K562 (cell line): ENCODE data around the gene CPTP. TPM values are rescaled to one million over a fixed set of nuclear protein-coding genes. Genes with fewer than 3 reads are reported as not detected.

Source experiments
- ATF3 ChIP-seq, 2 experiments: fragments of 450-650 bp in 1 of 2; sonication (generic) in 1 of 2; formaldehyde crosslinking in 1 of 2; IDR thresholded peaks in 1 of 2; conservative IDR thresholded peaks in 1 of 2; 2 replicates each; pipeline versions ENCODE4 v1.6.1 to v1.8.1; 2016 to 2023; ENCODE audit warnings: mild to moderate bottlenecking in 2 of 2, moderate library complexity in 2 of 2, inconsistent platforms in 1 of 2, missing genetic modification reagents in 1 of 2
- CBFA2T2 ChIP-seq: fragments of 450-650 bp; conservative IDR thresholded peaks from 2 replicates; pipeline ENCODE4 v1.6.1; 2017; ENCODE audit warnings: mild to moderate bottlenecking
- DDX20 ChIP-seq: fragments of 450-650 bp; IDR thresholded peaks from 2 replicates; pipeline ENCODE4 v1.6.1; 2016; ENCODE audit warnings: missing genetic modification characterization, low read depth, mild to moderate bottlenecking, missing compliant biosample characterization, moderate library complexity
- DPF2 ChIP-seq: fragments of 450-650 bp; IDR thresholded peaks from 2 replicates; pipeline ENCODE4 v1.6.1; 2016
- E2F6 ChIP-seq, 2 experiments: IDR thresholded peaks; 2 replicates each; pipeline ENCODE4 v1.6.1; 2011; ENCODE audit warnings: borderline replicate concordance in 1 of 2, control low read depth in 1 of 2, low read depth in 1 of 2, low read length in 1 of 2, mild to moderate bottlenecking in 1 of 2, mixed read lengths in 1 of 2, moderate library complexity in 1 of 2; ENCODE audit not compliant: insufficient read depth in 1 of 2, insufficient read length in 1 of 2, poor library complexity in 1 of 2, severe bottlenecking in 1 of 2; ENCODE audit errors: extremely low read depth in 1 of 2
- EGR1 ChIP-seq: fragments of 450-650 bp; conservative IDR thresholded peaks from 2 replicates; pipeline ENCODE4 v1.6.1; 2017; ENCODE audit warnings: mild to moderate bottlenecking
- ETV1 ChIP-seq: fragments of 450-650 bp; conservative IDR thresholded peaks from 2 replicates; pipeline ENCODE4 v1.6.1; 2016; ENCODE audit warnings: missing genetic modification characterization, control low read depth, low read depth, missing compliant biosample characterization
- FOXA1 ChIP-seq: fragments of 450-650 bp; IDR thresholded peaks from 2 replicates; pipeline ENCODE4 v1.6.1; 2016; ENCODE audit warnings: mild to moderate bottlenecking, borderline replicate concordance
- GABPB2 ChIP-seq: fragments of 250-450 bp; sonication (Bioruptor Pico); conservative IDR thresholded peaks from 2 replicates; pipeline ENCODE4 v1.5.1; 2021; ENCODE audit warnings: mild to moderate bottlenecking
- GTF3C2 ChIP-seq: IDR thresholded peaks from 3 replicates; pipeline ENCODE4 v1.6.1; 2011; ENCODE audit warnings: borderline replicate concordance, mild to moderate bottlenecking, moderate library complexity; ENCODE audit not compliant: insufficient read length; ENCODE audit errors: extremely low read depth
- HDAC8 ChIP-seq: fragments of 450-650 bp; IDR thresholded peaks from 2 replicates; pipeline ENCODE4 v1.6.1; 2016; ENCODE audit warnings: mild to moderate bottlenecking, missing genetic modification characterization, moderate library complexity, missing compliant biosample characterization
- HNRNPH1 ChIP-seq: fragments of 200-400 bp; formaldehyde crosslinking; optimal IDR thresholded peaks from 2 replicates; pipeline ENCODE3; 2017; ENCODE audit warnings: low read depth, mild to moderate bottlenecking, low read length, moderate library complexity
- JUN ChIP-seq, 2 experiments: sonication (generic) in 1 of 2; formaldehyde crosslinking in 1 of 2; IDR thresholded peaks; 2 replicates each; pipeline versions ENCODE4 v1.6.1 to v1.8.0; 2012 to 2022; ENCODE audit warnings: borderline replicate concordance in 2 of 2, mild to moderate bottlenecking in 2 of 2, improper control_type of control experiment in 1 of 2, low read depth in 1 of 2, low read length in 1 of 2, missing genetic modification reagents in 1 of 2
- KAT8 ChIP-seq: fragments of 450-650 bp; IDR thresholded peaks from 2 replicates; pipeline ENCODE4 v1.6.1; 2016; ENCODE audit warnings: low read depth, mild to moderate bottlenecking
- RFX1 ChIP-seq: fragments of 450-650 bp; IDR thresholded peaks from 2 replicates; pipeline ENCODE4 v1.6.1; 2016; ENCODE audit warnings: mild to moderate bottlenecking, moderate library complexity
- SMARCB1 ChIP-seq: IDR thresholded peaks from 2 replicates; pipeline ENCODE4 v1.6.1; 2011; ENCODE audit warnings: improper control_type of control experiment, low read depth; ENCODE audit not compliant: insufficient read length
- USF2 ChIP-seq: sonication (generic); formaldehyde crosslinking; IDR thresholded peaks from 2 replicates; pipeline ENCODE4 v1.5.0; 2020; ENCODE audit warnings: missing genetic modification reagents
- ZBTB17 ChIP-seq: fragments of 450-650 bp; formaldehyde crosslinking; IDR thresholded peaks from 2 replicates; pipeline ENCODE4 v1.4.0; 2020; ENCODE audit warnings: mild to moderate bottlenecking
- ZFP36 ChIP-seq: fragments of 150-350 bp; IDR thresholded peaks from 2 replicates; pipeline ENCODE4 v1.6.1; 2018; ENCODE audit warnings: low read length, low read depth; ENCODE audit not compliant: partially characterized antibody
- ZNF124 ChIP-seq: sonication (generic); formaldehyde crosslinking; IDR thresholded peaks from 2 replicates; pipeline ENCODE4 v1.8.1; 2022; ENCODE audit warnings: missing genetic modification reagents
- ZNF436 ChIP-seq: fragments of 250-450, 450-650 bp; sonication (Bioruptor Pico); formaldehyde crosslinking; IDR thresholded peaks from 2 replicates; pipeline ENCODE4 v1.7.0; 2020; ENCODE audit warnings: mild to moderate bottlenecking
- polyA plus RNA-seq, 8 experiments: library from polyadenylated mRNA; depleted of rRNA in 4 of 8; stranded (reverse) in 5 of 8; unstranded in 3 of 8; fragments of >200 nt; fragmentation: Nextera tagmentation in 2 of 8; fragmentation: Illumina TruSeq in 1 of 8; extraction: Ambion mirVana in 2 of 8; extraction: Trizol in 1 of 8; gene quantifications; 2 replicates each; pipeline versions ENCODE4 v1.2.1 to v1.2.3, GENCODE V29; 2011 to 2014; ENCODE audit warnings: inconsistent platforms in 1 of 8, missing spikeins in 1 of 8
- total RNA-seq, 7 experiments: library from RNA; depleted of rRNA in 6 of 7; stranded (reverse); fragments of >200 nt in 6 of 7; fragmentation: Illumina TruSeq in 2 of 7; extraction: Trizol in 2 of 7; gene quantifications; 2 replicates each; pipeline versions ENCODE4 v1.2.1 to v1.2.3, GENCODE V29; 2011 to 2021; ENCODE audit warnings: low replicate concordance in 1 of 7

The CPTP gene
- total and polyA plus RNA-seq, 9 of the 15 experiments (the other 6 are each of a cell fraction or from before 2014, with no cell fraction given): 0.11 to 25.8 (median 3.5) TPM

GRCh38 chr1:1307923-1308755 lies 16.5 kb upstream of the CPTP start, which contains the start of the genes ACAP3 and PUSL1 (continued):
- TF ChIP-seq ATF3 (IDR thresholded peaks at IDR 0.05) (peak; percentile 49; the same call in 1 of the 2 replicates), ATF3 (CRISPR knock-in tag; conservative IDR thresholded peaks at IDR 0.05) (peak; percentile 83; the same call in 1 of the 2 replicates), ZBTB17 (CRISPR knock-in tag) (no peak), RFX1 (no peak), HDAC8 (tag) (no peak), DDX20 (tag) (no peak), ETV1 (tag) (peak; percentile 90), HNRNPH1 (no peak), JUN (IDR thresholded peaks at IDR 0.05; ENCODE audit: borderline replicate concordance, low read depth, low read length) (peak; percentile 31; the same call in 1 of the 2 replicates), JUN (CRISPR knock-in tag; IDR thresholded peaks at IDR 0.05; ENCODE audit: borderline replicate concordance) (no peak), GTF3C2 (peak; percentile 31), EGR1 (peak; percentile 70), DPF2 (peak; percentile 33; the same call in 1 of the 2 replicates), USF2 (no peak), KAT8 (no peak), GABPB2 (no peak), FOXA1 (no peak), SMARCB1 (no peak), CBFA2T2 (no peak), E2F6 (IDR thresholded peaks at IDR 0.05; ENCODE audit: borderline replicate concordance in 1 of 2, extremely low read depth in 1 of 2, insufficient read depth in 1 of 2, insufficient read length in 1 of 2, low read depth in 1 of 2, low read length in 1 of 2, poor library complexity in 1 of 2, severe bottlenecking in 1 of 2) (peak; percentile 18 to 81), ZFP36 (no peak), ZNF436 (CRISPR knock-in tag) (no peak), ZNF124 (CRISPR knock-in tag) (no peak)
